HepG2 (cell line): ENCODE measurements around the gene FAM3B. TPM values are rescaled to one million over a fixed set of nuclear protein-coding genes. Genes with fewer than 3 reads are reported as not detected.

Experiments used
- RBFOX2 ChIP-seq: fragments of 200-400 bp; formaldehyde crosslinking; IDR thresholded peaks from 2 replicates; pipeline ENCODE4 v1.6.1; 2017; ENCODE audit warnings: low read depth, mild to moderate bottlenecking, low read length
- TBX2 ChIP-seq: sonication (generic); formaldehyde crosslinking; IDR thresholded peaks from 2 replicates; pipeline ENCODE4 v1.5.0; 2020; ENCODE audit warnings: missing genetic modification reagents, mild to moderate bottlenecking, borderline replicate concordance
- ZBTB7A ChIP-seq: sonication (generic); formaldehyde crosslinking; IDR thresholded peaks from 2 replicates; pipeline ENCODE4 v1.8.0; 2022; ENCODE audit warnings: mild to moderate bottlenecking, missing genetic modification reagents
- ZNF292 ChIP-seq: sonication (generic); formaldehyde crosslinking; IDR thresholded peaks from 2 replicates; pipeline ENCODE4 v1.8.1; 2022; ENCODE audit warnings: mild to moderate bottlenecking, low read depth, missing genetic modification reagents, borderline replicate concordance
- ZNF547 ChIP-seq: sonication (generic); formaldehyde crosslinking; IDR thresholded peaks from 2 replicates; pipeline ENCODE4 v1.5.1; 2020; ENCODE audit warnings: mild to moderate bottlenecking, missing genetic modification reagents
- ZNF777 ChIP-seq: sonication (generic); formaldehyde crosslinking; IDR thresholded peaks from 2 replicates; pipeline ENCODE4 v1.4.0; 2020; ENCODE audit warnings: missing genetic modification reagents
- polyA plus RNA-seq, 8 experiments: library from polyadenylated mRNA; depleted of rRNA in 3 of 8; stranded (reverse) in 7 of 8; unstranded in 1 of 8; fragments of >200 nt; fragmentation: Illumina TruSeq in 4 of 8; extraction: Trizol in 4 of 8; gene quantifications; 2 replicates each; pipeline versions ENCODE4 v1.2.1 to v1.2.3, GENCODE V29; 2011 to 2016; ENCODE audit warnings: low read depth in 4 of 8, missing spikeins in 1 of 8, mixed read lengths in 1 of 8; ENCODE audit not compliant: insufficient read depth in 1 of 8
- total RNA-seq, 5 experiments: library from RNA; depleted of rRNA; stranded (reverse); fragments of >200 nt; fragmentation: Illumina TruSeq; extraction: Trizol; gene quantifications; 2 replicates each; pipeline ENCODE4 v1.2.3, GENCODE V29; 2016; ENCODE audit warnings: low read depth in 1 of 5
- TF ChIP-seq, protein P1 (sequence below): sonication (generic); formaldehyde crosslinking; IDR thresholded peaks from 2 replicates; pipeline ENCODE4 v1.4.0; 2020; ENCODE audit warnings: missing genetic modification reagents
- TF ChIP-seq, protein P2 (sequence below): sonication (generic); formaldehyde crosslinking; IDR thresholded peaks from 2 replicates; pipeline ENCODE4 v1.5.0; 2020; ENCODE audit warnings: mild to moderate bottlenecking, missing genetic modification reagents, borderline replicate concordance
- TF ChIP-seq, protein P3 (sequence below): sonication (generic); formaldehyde crosslinking; IDR thresholded peaks from 2 replicates; pipeline ENCODE4 v1.4.0; 2020; ENCODE audit warnings: missing genetic modification reagents
- TF ChIP-seq, protein P4 (sequence below): sonication (generic); formaldehyde crosslinking; IDR thresholded peaks from 2 replicates; pipeline ENCODE4 v1.9.0; 2021; ENCODE audit warnings: mild to moderate bottlenecking, missing genetic modification reagents

FAM3B gene
- total and polyA plus RNA-seq, 2 of the 13 experiments (the other 11 are each of a cell fraction or from before 2014, with no cell fraction given) = 46.5 to 62.0 TPM

DNA sequence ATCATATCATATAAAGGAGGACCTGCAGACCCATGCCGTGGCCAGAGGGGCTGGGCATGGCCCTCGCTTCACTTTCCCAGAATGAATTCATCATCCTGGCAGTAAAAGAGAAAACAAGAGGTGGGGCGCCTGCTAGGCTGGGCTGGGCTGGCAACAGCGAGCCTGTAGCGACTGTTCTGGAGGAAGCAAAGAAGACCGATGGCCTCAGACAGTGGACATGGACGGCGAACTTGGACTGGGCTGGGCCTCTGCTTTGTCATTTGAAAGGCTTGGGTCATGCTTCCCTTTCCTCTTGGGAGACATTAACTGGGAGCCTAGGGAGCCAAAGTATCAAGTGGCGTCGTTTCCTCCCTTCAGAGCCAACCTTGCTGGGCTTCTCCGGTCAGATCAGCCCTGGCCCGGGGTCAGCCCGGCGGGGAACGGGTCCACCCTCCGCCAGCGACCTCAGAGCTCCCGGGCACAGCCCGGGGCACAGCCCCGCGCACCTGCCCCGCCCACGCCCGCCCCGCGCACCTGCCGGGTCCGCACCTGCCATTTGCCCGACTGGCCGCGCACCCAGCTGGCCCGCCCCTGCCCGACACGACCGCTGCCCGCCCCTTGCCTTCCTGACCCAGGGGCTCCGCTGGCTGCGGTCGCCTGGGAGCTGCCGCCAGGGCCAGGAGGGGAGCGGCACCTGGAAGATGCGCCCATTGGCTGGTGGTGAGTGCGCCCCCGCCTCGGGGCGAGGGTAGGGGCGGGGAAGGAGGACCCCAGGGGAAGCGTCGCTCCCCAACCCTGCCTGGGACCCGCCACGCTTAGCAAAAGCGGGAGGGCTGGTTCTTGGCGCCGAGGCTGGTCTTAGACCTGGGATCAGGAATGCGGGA lies at the start of gene FAM3B (continued):
- TF ChIP-seq ZNF777 (0 out of 2 replicates have a peak, but pooled peaks have one; percentile 56), ZBTB7A (CRISPR knock-in tag) (peak; percentile 43; the same call in 1 of the 2 replicates), ZNF292 (no peak), TBX2 (peak; percentile 31; the same call in 1 of the 2 replicates), ZNF547 (CRISPR knock-in tag) (no peak), RBFOX2 (0 out of 2 replicates have a peak, but pooled peaks have one; percentile 21)
- TF ChIP-seq, protein P1, sequence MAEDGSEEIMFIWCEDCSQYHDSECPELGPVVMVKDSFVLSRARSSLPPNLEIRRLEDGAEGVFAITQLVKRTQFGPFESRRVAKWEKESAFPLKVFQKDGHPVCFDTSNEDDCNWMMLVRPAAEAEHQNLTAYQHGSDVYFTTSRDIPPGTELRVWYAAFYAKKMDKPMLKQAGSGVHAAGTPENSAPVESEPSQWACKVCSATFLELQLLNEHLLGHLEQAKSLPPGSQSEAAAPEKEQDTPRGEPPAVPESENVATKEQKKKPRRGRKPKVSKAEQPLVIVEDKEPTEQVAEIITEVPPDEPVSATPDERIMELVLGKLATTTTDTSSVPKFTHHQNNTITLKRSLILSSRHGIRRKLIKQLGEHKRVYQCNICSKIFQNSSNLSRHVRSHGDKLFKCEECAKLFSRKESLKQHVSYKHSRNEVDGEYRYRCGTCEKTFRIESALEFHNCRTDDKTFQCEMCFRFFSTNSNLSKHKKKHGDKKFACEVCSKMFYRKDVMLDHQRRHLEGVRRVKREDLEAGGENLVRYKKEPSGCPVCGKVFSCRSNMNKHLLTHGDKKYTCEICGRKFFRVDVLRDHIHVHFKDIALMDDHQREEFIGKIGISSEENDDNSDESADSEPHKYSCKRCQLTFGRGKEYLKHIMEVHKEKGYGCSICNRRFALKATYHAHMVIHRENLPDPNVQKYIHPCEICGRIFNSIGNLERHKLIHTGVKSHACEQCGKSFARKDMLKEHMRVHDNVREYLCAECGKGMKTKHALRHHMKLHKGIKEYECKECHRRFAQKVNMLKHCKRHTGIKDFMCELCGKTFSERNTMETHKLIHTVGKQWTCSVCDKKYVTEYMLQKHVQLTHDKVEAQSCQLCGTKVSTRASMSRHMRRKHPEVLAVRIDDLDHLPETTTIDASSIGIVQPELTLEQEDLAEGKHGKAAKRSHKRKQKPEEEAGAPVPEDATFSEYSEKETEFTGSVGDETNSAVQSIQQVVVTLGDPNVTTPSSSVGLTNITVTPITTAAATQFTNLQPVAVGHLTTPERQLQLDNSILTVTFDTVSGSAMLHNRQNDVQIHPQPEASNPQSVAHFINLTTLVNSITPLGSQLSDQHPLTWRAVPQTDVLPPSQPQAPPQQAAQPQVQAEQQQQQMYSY (CRISPR knock-in tag) = no peak
- TF ChIP-seq, protein P2, sequence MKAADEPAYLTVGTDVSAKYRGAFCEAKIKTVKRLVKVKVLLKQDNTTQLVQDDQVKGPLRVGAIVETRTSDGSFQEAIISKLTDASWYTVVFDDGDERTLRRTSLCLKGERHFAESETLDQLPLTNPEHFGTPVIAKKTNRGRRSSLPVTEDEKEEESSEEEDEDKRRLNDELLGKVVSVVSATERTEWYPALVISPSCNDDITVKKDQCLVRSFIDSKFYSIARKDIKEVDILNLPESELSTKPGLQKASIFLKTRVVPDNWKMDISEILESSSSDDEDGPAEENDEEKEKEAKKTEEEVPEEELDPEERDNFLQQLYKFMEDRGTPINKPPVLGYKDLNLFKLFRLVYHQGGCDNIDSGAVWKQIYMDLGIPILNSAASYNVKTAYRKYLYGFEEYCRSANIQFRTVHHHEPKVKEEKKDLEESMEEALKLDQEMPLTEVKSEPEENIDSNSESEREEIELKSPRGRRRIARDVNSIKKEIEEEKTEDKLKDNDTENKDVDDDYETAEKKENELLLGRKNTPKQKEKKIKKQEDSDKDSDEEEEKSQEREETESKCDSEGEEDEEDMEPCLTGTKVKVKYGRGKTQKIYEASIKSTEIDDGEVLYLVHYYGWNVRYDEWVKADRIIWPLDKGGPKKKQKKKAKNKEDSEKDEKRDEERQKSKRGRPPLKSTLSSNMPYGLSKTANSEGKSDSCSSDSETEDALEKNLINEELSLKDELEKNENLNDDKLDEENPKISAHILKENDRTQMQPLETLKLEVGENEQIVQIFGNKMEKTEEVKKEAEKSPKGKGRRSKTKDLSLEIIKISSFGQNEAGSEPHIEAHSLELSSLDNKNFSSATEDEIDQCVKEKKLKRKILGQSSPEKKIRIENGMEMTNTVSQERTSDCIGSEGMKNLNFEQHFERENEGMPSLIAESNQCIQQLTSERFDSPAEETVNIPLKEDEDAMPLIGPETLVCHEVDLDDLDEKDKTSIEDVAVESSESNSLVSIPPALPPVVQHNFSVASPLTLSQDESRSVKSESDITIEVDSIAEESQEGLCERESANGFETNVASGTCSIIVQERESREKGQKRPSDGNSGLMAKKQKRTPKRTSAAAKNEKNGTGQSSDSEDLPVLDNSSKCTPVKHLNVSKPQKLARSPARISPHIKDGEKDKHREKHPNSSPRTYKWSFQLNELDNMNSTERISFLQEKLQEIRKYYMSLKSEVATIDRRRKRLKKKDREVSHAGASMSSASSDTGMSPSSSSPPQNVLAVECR (CRISPR knock-in tag) = peak; percentile 43; the same call in 1 of the 2 replicates
- TF ChIP-seq, protein P3, sequence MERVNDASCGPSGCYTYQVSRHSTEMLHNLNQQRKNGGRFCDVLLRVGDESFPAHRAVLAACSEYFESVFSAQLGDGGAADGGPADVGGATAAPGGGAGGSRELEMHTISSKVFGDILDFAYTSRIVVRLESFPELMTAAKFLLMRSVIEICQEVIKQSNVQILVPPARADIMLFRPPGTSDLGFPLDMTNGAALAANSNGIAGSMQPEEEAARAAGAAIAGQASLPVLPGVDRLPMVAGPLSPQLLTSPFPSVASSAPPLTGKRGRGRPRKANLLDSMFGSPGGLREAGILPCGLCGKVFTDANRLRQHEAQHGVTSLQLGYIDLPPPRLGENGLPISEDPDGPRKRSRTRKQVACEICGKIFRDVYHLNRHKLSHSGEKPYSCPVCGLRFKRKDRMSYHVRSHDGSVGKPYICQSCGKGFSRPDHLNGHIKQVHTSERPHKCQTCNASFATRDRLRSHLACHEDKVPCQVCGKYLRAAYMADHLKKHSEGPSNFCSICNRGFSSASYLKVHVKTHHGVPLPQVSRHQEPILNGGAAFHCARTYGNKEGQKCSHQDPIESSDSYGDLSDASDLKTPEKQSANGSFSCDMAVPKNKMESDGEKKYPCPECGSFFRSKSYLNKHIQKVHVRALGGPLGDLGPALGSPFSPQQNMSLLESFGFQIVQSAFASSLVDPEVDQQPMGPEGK (CRISPR knock-in tag) = peak; percentile 73
- TF ChIP-seq, protein P4, sequence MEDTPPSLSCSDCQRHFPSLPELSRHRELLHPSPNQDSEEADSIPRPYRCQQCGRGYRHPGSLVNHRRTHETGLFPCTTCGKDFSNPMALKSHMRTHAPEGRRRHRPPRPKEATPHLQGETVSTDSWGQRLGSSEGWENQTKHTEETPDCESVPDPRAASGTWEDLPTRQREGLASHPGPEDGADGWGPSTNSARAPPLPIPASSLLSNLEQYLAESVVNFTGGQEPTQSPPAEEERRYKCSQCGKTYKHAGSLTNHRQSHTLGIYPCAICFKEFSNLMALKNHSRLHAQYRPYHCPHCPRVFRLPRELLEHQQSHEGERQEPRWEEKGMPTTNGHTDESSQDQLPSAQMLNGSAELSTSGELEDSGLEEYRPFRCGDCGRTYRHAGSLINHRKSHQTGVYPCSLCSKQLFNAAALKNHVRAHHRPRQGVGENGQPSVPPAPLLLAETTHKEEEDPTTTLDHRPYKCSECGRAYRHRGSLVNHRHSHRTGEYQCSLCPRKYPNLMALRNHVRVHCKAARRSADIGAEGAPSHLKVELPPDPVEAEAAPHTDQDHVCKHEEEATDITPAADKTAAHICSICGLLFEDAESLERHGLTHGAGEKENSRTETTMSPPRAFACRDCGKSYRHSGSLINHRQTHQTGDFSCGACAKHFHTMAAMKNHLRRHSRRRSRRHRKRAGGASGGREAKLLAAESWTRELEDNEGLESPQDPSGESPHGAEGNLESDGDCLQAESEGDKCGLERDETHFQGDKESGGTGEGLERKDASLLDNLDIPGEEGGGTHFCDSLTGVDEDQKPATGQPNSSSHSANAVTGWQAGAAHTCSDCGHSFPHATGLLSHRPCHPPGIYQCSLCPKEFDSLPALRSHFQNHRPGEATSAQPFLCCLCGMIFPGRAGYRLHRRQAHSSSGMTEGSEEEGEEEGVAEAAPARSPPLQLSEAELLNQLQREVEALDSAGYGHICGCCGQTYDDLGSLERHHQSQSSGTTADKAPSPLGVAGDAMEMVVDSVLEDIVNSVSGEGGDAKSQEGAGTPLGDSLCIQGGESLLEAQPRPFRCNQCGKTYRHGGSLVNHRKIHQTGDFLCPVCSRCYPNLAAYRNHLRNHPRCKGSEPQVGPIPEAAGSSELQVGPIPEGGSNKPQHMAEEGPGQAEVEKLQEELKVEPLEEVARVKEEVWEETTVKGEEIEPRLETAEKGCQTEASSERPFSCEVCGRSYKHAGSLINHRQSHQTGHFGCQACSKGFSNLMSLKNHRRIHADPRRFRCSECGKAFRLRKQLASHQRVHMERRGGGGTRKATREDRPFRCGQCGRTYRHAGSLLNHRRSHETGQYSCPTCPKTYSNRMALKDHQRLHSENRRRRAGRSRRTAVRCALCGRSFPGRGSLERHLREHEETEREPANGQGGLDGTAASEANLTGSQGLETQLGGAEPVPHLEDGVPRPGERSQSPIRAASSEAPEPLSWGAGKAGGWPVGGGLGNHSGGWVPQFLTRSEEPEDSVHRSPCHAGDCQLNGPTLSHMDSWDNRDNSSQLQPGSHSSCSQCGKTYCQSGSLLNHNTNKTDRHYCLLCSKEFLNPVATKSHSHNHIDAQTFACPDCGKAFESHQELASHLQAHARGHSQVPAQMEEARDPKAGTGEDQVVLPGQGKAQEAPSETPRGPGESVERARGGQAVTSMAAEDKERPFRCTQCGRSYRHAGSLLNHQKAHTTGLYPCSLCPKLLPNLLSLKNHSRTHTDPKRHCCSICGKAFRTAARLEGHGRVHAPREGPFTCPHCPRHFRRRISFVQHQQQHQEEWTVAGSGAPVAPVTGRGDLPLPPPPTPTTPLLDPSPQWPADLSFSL (CRISPR knock-in tag) = no peak
